SU-DHL-6 (cell line): Measurements from ENCODE around the gene SCRN1.

Experiments used
- EZH2phosphoT487 ChIP-seq: fragments of 200-600 bp; sonication (generic), shearing (Covaris generic); conservative IDR thresholded peaks from 2 replicates; pipeline ENCODE4 v1.6.1; 2018; ENCODE audit warnings: mild to moderate bottlenecking, antibody characterized with exemption, low read length, moderate library complexity, mixed read lengths
- TF ChIP-seq, protein P1 (sequence below): fragments of 200-600 bp; sonication (generic); IDR thresholded peaks from one replicate; pipeline ENCODE4 v1.5.1; 2017; ENCODE audit warnings: antibody characterized with exemption, mild to moderate bottlenecking, low read length, moderate library complexity; ENCODE audit not compliant: insufficient read depth, poor library complexity, severe bottlenecking

DNA sequence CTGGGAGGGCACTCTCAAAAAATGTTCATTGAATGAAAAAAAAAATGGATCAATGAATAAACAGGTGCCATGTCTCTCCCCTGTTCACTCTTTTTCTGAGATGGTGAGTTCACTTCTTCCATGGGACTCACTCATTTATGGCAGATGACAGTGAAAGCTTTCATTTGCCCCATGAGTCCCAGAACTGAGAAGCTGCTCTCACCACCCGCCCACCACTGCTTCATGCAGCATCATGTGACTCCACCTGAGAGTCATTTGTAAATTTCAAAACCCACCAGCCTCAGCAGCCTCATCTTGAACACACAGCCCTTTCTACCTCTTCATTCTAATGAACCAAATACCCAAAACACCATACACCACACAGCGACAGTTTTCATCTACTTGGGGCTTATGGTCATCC lies 64.9 kb downstream of the SCRN1 start:
- TF ChIP-seq, protein P1, sequence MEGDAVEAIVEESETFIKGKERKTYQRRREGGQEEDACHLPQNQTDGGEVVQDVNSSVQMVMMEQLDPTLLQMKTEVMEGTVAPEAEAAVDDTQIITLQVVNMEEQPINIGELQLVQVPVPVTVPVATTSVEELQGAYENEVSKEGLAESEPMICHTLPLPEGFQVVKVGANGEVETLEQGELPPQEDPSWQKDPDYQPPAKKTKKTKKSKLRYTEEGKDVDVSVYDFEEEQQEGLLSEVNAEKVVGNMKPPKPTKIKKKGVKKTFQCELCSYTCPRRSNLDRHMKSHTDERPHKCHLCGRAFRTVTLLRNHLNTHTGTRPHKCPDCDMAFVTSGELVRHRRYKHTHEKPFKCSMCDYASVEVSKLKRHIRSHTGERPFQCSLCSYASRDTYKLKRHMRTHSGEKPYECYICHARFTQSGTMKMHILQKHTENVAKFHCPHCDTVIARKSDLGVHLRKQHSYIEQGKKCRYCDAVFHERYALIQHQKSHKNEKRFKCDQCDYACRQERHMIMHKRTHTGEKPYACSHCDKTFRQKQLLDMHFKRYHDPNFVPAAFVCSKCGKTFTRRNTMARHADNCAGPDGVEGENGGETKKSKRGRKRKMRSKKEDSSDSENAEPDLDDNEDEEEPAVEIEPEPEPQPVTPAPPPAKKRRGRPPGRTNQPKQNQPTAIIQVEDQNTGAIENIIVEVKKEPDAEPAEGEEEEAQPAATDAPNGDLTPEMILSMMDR: no peak
- no peak for TF ChIP-seq EZH2phosphoT487
